ENCODE measurements around the gene TBCCD1.
A peak's percentile ranks its signal among the peaks of the same experiment; 100 is the strongest.
"Not testable (repeated sequence)": the region's sequence is repeated elsewhere in the genome, so short reads cannot be mapped to it uniquely, and the experiment has no call there.

Gene TBCCD1

GRCh38 chr3:186552408-186553031, 14.6 kb downstream of the TBCCD1 start:
- DNase-seq (ENCODE audit: low read depth in 2 of 2), result no peak

GRCh38 chr3:186551387-186551786, 15.8 kb downstream of the TBCCD1 start:
- DNase-seq (ENCODE audit: low read depth in 2 of 2), result no peak

GRCh38 chr3:186549497-186549896, 17.6 kb downstream of the TBCCD1 start:
- DNase-seq (ENCODE audit: low read depth in 2 of 2), result no peak

- no peak for DNase-seq (ENCODE audit: low read depth in 2 of 2)
Measured at GRCh38 chr3:186544281-186544680, 22.9 kb downstream of the TBCCD1 start, which contains the start of gene CRYGS. TSS of gene CRYGS (minus strand) at chr3:186544380. CDS start at chr3:186544326, 54 bp downstream.

GRCh38 chr3:186540835-186541226, 26.3 kb downstream of the TBCCD1 start:
- no peak for DNase-seq (ENCODE audit: low read depth in 2 of 2)

- peak; percentile 41 to 67 for DNase-seq (ENCODE audit: low read depth in 2 of 2)
Measured at GRCh38 chr3:186540221-186540834, 26.8 kb downstream of the TBCCD1 start.

GRCh38 chr3:186538779-186539178, 28.4 kb downstream of the TBCCD1 start:
- DNase-seq (ENCODE audit: low read depth in 2 of 2), result no peak

- no peak for DNase-seq (ENCODE audit: low read depth in 2 of 2)
Measured at GRCh38 chr3:186536883-186537844, 30.0 kb downstream of the TBCCD1 start.

- DNase-seq (ENCODE audit: low read depth in 2 of 2), result peak in 1 of 2 donors; percentile 30
Measured at GRCh38 chr3:186534113-186534669, 32.9 kb downstream of the TBCCD1 start.

- DNase-seq (ENCODE audit: low read depth in 2 of 2), result no peak
Measured at GRCh38 chr3:186532598-186533072, 34.5 kb downstream of the TBCCD1 start.

GRCh38 chr3:186531694-186532093, 35.4 kb downstream of the TBCCD1 start:
- not testable (repeated sequence) for DNase-seq (ENCODE audit: low read depth in 2 of 2)

GRCh38 chr3:186530415-186530814, 36.7 kb downstream of the TBCCD1 start:
- no peak for DNase-seq (ENCODE audit: low read depth in 2 of 2)

GRCh38 chr3:186529201-186529999, 37.7 kb downstream of the TBCCD1 start:
- no peak for DNase-seq (ENCODE audit: low read depth in 2 of 2)

- no peak for DNase-seq (ENCODE audit: low read depth in 2 of 2)
Measured at GRCh38 chr3:186526256-186526606, 40.9 kb downstream of the TBCCD1 start.

- no peak for DNase-seq (ENCODE audit: low read depth in 2 of 2)
Measured at GRCh38 chr3:186525369-186526255, 41.5 kb downstream of the TBCCD1 start.

- DNase-seq (ENCODE audit: low read depth in 2 of 2), result no peak
Measured at GRCh38 chr3:186524616-186525015, 42.5 kb downstream of the TBCCD1 start.

GRCh38 chr3:186523434-186523833, 43.7 kb downstream of the TBCCD1 start:
- DNase-seq (ENCODE audit: low read depth in 2 of 2), result no peak

GRCh38 chr3:186523022-186523421, 44.1 kb downstream of the TBCCD1 start:
- DNase-seq (ENCODE audit: low read depth in 2 of 2), result no peak

- no peak for DNase-seq (ENCODE audit: low read depth in 2 of 2)
Measured at GRCh38 chr3:186520957-186521842, 45.9 kb downstream of the TBCCD1 start.
